NCI-H1417 (cell line): ENCODE results near the gene ZNF407.
A peak's percentile ranks its signal among the peaks of the same experiment; 100 is the strongest.
"Not testable (repeated sequence)": the region's sequence is repeated elsewhere in the genome, so short reads cannot be mapped to it uniquely, and the experiment has no call there.

Experiments used
- DNase-seq, 3 experiments: peaks; one replicate each; lab custom pipeline; 2025; lab: John Stamatoyannopoulos, UW

Gene ZNF407

DNA sequence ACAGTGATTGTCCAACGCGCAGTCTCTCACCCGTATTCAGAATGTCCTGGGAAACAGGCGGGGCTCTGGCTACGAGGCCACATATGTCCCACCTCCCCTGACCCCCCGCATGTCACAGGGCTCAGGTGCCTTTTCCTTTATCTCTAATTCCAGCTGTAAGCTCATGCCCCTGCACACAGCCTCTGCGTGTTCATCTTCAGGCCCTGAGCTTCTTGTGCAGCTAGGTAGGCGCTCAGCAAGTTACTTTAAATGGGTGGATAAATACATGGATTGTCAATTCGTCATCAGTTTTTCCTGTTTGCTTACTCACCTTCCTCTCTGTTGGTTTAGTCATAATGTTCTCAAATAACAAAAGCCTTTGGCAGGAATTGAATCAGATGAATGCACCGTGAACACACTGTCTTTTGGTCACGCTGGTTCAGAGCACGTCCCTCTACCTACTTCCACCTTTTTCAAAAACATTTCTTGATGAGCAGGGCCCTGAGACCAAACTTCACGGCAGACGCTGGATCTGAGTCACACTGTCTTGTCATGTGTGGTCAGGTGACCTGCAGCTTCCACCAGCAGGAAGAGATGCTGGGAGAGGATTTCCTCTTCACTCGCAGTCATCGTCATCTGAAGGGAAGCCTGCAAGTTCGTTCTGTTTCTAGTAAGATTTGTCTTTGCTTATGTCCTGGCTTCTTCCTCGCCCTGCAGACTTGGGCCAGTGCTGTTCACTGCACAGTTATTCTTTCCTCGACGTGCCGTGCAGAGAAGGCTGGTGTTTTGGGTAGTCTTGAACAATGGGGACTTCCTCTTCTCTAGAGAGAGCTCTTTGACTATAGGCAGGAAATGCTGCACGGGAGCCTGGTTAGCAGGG lies 473.2 kb downstream of the ZNF407 start:
- DNase-seq: peak; percentile 8 to 78 (median 62)

DNA sequence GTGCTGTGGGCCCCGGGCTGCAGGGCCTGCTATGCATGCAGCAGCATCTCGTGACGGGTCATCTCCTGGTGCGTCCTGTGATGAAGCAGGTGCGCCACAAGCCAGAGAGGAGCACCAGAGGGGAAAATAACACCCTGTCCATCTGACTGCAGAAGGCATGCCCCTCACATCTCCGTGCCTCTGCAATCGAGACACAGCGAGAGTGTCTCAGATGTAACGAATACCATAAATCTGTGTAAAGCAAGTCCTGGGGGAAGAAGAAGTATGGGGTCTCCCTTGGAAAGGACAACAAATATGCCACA lies 473.8 kb downstream of the ZNF407 start:
- no peak for DNase-seq

DNA sequence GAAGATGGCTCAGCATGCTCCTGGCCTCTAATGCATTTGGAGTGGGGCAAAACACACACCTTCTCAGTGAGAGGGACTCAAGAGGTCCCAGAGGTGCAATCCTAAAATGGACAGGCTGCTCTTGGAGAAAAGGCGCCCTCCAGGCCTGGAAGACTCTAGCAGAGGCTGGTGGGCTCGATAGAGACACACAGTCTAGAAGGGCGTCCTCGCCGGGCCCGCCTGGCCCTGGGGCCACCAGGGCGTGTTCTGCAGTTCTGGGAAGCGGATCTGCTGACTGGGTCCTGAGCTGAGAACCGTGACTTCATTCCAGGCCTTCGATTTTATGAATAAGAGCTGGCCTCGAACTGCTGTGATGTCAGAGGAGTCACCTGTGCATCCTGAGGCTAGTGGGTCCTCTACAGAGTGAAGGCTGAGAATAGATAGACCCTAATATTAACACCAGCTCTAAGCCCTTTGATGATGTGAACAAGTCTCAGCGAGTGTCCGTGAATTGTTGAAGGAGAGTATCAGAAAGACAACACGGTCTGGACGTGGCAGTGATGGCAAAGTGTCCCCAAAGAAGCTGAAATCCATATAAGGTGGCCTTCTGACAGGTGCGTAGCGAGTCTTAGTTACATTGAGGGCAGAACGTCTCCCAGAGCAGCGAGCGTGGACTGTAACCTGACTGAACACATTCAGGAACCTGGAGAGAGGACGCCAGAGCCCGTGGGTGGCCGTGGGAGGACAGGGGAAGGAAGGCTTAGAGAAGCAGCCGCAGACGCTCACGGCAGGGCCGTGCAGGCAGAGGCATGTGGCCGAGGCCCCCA lies 474.4 kb downstream of the ZNF407 start:
- no peak for DNase-seq

DNA sequence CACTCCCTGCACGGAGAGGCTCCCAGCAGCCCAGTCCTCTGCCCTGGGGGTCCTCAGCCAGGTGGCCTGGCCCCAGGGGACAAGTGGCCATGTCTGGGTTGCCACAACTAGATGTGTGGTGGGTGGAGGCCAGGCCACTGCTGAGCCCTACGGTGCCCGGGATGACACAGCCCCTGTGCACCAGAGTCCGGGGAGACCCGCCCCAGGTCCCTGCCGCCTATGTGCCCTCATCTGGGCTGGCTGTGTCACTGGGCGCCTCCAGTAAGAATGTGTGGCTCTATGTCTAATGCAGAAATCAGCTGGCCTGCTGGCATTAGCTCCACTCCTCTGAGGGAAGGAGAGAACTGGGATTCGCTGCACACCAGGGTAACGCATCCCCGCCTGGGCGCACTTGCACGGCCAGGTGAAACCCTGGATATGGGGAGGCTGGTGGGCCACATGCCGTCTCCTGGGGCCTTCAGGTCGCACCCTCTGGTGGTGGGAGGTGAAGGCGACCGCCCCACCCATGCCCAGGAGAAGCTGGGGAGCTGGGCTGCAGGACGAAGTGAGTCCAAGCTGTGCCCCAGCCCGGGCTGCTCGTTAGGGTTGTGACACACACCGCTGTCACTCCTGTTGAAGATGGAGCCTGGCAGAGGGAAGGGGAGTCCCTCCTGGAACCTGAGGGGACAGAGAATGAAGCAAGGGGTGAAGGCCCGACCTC lies 475.2 kb downstream of the ZNF407 start:
- DNase-seq: no peak

DNA sequence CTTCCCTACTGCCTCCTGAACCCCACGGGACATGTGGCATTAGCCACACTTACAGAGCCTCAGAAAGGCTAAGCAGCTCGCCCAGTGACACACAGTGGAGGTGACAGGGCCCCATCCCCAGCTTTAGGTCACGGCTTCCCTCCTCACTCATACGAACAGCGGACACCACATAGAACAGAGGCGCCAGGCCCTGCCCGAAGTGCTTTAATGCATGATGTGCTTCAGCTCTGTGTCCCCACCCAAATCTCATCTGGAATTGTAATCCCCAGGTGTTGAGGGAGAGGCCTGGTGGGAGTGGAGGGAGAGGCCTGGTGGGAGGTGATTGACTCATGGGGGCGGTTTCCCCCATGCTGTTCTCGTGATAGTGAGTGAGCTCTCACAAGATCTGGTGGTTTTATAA lies 476.0 kb downstream of the ZNF407 start:
- DNase-seq: no peak

DNA sequence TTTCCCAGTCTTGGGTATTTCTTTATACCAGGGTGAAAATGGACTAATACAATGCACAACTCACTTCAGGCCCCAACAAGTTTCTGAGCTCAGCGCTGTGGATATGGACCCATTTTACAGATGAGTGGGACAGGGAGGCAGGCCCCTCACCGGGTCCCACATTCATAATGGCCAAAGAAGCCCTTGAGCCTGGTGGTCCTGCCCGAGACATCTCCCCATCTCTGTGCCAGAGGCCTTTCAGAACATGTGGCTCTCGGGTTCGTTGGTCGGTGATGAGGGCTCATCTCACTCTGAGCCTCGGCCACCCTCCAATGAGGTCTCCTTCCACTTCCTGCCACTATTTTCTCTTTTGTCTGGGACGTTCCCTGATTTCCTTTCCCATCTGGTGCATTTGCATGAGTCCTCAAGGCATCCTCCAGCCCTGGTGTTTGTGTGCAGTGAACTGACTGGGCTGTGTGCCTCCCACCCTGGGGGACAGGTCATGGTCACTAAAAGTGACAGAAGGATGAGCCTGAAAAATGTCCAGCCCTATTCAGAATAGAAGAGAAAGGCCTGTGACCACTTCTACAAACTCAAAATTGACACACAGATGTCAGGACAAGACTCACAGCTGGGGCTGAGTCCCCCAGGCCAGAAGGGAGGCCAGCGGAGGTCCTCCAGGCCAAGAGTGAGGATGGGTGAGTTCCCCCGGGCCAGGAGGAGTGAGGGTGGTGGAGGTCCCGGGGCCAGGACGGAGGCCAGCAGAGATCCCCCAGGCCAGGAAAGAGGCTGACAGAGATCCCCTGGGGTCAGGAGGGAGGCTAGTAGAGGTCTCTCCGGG lies 476.7 kb downstream of the ZNF407 start:
- DNase-seq: no peak

DNA sequence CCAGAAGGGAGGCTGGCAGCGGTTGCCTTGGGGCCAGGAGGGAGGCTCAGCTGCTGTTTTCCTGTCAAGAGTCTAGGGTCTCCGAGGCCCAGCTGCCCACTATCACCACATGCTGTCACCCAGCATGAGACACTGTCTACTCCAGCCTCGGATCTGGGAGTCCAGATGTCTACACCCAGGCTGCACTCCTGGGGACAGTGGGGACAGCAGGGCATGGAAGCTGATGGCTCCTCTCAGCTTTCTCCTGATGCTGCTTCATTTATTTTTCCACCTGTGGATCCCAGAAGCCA lies 477.3 kb downstream of the ZNF407 start:
- DNase-seq: no peak

DNA sequence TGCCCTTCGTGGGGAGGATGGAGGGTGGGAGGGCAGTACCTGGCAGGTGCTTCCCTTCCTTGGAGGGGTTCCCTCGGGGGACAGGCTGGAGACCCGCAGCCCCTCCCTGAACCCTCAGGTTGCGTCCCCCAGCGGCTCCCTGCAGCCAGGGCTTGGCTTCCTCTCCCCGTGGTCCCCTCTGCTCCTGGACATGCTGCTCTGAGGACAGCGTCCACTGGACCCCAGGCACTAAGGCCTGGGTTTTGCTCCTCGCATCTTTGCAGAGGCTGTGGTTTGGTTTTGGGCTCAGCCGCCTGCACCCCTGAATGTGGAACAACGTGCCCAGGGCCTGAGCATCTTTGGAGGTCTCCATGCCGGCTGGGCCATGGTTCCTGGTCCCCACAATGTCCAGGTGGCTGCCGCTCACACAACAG lies 477.8 kb downstream of the ZNF407 start:
- DNase-seq: no peak

DNA sequence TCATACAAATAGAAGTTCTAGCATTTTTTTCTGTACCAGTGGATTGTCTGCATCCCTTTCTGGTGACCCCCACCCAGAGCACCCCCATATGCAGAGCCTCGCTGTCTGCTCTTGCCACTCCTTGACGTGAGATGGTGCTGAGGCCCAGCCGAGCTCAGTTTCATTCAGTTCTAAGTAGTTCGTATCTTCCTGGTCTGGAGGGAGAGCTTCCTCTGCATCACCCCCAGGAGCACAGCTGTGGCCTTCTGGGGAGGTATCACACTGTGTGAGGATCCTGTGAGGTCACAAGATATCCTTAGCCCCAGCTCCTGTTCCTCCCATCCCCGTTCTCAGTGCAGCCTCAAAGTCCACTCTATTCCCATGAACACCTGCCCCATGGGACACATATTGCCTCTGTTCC lies 478.6 kb downstream of the ZNF407 start:
- no peak for DNase-seq

DNA sequence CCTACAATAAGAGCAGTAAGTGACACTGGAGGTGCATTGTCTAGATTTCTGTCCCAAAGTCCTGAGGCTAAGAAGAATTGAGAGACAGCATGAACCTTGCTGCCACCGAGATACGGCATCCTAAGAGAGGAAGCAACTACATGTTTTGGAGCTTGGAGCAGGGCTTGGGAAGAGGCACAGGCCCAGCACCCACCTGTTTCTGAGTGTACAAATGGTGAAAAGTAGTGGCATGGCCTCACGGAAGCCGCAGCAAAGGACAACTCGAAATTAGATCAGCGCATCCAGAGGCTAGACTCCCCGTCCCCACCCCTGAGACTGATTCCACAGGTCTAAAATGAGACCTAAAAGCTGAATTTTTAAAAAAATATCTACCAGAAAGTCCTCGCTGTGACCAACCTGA lies 483.8 kb downstream of the ZNF407 start:
- no peak for DNase-seq

DNA sequence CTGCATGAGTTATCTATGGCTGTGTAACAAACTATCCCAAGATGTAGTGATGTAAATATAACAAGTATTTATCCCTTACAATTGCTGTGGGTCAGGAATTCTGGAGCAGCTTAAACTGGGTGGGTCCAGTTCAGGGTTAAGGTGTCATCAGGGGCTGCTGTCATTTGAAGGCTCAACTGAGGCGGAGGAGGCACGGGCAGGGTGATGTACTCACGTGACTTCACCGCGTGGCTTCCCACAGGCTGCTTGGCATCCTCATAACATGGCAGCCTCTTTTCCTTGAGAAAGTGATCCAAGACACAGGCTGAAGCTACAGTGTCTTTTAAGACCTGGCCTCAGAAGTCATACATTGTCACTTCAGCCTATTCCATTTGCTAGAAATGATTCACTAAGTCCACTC lies 485.5 kb downstream of the ZNF407 start:
- no peak for DNase-seq

DNA sequence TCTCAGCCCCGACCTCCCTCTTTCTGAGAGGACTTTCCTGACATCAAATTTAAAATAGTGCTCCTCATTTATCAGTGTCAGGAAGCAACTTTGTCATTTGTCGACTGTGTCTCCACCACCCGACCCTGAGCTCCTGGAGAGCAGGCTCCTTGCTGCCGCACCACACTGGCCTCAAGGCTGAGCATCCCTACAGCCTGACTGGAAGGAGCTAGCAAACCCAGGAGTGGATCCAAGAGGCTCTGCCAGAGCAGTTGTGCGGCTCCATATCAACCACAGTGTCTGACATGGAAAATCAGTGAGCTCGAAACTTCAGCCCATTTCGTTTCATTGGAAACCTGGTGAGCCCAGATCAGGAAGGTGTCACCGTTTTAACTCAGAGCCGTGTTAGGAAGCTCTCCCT lies 486.1 kb downstream of the ZNF407 start:
- no peak for DNase-seq

DNA sequence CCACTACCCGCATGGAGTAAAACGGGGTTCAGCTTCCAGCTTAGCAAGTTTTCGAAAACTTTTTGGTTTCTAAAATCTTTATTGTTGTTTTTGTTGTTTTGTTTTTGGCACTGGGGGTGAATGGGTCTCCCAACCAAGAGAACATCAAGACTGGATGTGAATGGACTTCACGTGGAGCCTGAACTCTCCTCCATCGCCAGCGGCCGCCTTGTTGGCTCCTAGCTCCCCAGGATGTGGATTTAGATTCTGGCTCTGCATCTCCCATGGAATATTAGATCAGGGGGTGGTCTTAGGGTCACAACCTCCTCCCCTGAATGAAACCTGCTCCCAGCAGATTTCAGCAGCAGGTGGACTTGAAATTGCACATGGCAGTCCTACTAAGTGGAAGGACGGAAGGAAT lies 488.0 kb downstream of the ZNF407 start:
- not testable (repeated sequence) for DNase-seq

DNA sequence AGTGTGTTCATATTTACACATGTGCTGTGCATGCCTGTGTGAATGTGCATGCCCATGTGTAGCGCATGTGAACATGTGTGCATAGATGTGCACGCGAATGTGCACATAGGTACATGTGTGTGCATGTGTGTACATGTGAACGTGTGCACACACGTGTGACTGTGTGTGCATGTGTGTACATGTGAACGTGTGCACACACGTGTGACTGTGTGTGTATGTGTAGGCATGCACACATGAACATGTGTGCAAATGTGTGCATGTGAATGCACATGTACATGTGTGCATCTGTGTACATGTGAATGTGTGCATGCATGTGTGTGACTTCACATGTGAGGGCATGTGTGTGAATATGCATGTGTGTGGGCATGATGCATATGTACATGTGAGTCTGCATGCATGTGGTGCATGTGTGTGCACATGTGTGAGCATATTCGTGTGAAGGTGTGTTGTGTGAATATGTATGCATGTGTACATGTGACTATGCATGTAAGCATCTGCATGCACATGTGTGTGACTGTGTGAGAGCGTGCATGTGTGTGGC lies 488.9 kb downstream of the ZNF407 start:
- no peak for DNase-seq

DNA sequence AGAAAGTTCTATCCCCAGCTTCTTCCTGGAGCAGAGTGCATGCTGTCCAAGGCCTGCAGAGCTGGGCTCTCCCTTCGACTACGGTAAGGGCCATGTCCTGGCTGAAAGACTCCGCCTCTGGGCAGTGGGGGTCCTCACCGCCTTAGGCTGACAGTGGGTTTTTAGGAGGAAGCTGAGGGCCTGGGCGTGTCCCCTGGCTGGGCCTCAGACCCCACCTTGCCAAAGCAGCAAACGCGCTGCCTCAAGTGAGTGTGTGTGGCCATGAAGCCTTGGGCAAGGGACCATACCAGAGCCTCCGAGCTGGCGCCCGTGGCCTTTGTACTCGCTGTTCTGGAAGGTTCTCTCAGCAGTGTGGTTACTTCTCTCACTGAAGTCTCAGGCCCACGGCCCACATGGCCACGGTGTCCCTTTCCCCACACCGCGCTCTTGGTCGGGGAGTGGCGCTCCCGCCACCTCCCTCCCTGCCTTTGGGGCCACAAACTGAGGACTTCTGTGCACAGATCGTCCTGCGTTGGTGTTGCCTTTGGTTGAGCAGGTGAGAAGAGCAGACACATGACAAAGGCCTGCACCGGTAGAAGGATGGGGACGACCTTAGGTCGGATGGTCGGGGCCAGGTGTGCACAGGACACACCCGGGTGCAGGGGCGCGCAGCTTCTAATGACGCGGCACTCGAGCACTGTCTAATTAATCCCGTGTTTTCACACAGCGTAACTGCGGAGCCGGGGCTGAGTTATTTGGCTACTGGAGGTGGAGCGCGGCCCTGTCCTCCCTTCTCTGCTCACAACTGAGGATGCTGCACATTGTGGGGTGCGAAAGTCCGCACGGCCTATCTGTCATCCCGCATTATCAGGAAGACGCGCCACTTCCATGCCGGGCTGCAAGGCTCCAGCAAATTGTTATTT lies 489.7 kb downstream of the ZNF407 start:
- no peak for DNase-seq

DNA sequence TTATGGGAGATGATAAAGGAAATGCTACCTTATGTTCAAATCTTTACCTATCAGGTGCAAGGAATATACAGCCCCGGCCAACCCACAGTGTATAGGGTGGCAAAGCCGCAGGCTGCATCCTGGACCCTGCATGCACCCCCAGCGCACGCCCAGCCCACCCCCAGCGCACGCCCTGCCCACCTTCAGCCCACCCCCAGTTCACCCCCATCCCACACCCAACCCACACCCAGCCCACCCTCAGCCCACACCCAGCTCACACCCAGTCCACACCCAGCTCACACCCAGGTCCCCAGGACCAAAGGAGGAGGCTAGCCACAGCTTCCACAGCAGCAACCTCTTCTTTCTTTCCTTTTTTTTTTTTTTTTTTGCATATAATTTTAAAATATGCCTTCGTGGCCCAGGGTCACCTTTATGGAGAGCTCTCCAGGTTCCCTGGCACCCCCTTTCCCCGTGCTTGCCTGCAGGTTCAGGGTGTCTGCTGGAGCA lies 490.4 kb downstream of the ZNF407 start:
- DNase-seq: no peak

DNA sequence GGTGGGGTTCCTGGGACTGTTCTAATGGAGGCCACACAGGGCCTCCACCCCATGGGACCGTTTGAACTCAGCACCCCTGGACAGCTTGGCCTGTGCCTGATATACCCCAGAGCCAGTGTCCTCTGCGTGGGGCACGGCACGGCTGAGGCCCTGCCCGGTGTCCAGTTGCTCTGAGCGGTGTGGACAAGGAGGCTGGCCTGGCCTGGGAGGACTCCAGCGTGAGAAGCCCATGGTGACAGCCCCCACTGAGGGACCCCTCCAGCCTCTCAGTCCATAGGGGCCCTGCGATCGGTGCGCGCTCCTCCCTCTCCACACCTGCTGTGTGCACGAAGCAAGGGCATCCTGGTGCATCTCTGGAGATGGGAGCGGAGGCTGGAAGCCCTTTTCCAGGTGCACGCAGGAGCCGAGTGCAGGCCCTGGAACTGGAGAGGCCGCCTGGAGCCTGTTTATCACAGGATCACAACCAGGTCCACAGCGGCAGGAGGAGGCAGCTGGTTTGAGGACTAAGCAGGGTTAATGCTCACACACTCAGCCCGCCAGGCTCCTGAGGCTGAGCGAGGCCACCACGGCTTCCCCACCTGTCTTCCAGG lies 491.0 kb downstream of the ZNF407 start:
- no peak for DNase-seq

DNA sequence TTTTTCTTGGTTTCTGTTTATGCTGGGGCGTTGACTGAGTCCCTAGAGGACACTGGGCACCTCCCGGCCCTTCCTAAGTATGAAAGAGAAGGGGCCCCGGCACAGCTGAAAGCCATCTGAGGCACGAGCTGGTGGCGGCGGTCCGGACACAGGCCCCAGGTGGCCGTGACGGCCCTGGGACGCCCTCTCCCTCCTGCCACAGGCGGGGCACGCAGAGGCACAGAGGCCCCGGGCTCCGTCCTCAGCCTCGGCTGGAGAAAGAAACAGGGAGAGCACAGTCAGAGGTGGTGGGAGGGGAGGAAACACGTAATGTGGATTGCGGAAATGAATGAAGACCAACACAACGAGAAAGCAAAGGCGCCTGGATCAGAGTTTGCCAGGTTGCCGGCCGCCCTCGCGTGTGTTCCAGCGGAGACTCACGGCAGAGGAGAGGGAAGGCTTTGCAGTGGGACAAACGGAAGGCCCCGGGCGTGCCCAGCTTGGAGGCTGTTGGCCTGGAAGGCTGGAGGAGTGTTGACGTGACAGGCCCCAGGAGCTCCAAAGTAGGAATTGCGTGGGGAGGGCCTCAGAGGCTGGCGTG lies 492.2 kb downstream of the ZNF407 start:
- no peak for DNase-seq

DNA sequence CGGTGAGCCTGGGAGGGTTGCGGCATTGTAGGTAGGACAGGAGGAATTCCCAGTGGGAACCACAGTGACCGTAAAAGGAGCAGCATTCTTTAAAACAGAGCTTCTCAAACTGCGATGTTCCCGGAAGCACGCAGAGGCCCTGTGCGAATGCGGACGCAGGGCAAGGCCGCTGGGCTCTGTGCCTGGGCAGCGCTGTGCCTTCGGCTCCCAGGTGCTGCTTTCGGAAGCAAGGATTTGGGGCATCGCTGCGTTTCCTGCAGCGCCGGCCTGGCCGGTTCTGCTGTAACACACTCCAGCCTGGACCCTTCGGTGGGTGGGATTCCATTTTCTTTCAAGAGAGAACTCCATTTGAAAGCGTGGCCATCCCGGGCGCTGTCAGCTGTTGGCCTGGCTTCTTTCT lies 492.7 kb downstream of the ZNF407 start:
- DNase-seq: no peak
